HEK293 (cell line): ENCODE measurements around the gene AQR.

Source experiments
- CTCF ChIA-PET: fragments of 350-600 bp; formaldehyde crosslinking; extraction: SDS; loops from one replicate; lab custom pipeline; 2021; ENCODE audit warnings: antibody characterized with exemption; lab: Yijun Ruan, JAX
- POLR2A ChIA-PET: fragments of 300-600 bp; formaldehyde crosslinking; extraction: SDS; loops from one replicate; lab custom pipeline; 2020; ENCODE audit warnings: antibody characterized with exemption, inconsistent platforms; lab: Yijun Ruan, JAX
- H3K27ac ChIP-seq: fragments of 200-500 bp; sonication (Bioruptor generic); 2 replicates; pipeline ENCODE4 v1.5.1; 2014; ENCODE audit warnings: low read depth, low read length, control low read depth, inconsistent platforms; ENCODE audit errors: extremely low read depth
- H3K36me3 ChIP-seq, 2 experiments: fragments of 200-500 bp in 1 of 2; sonication (Bioruptor generic) in 1 of 2; 1 replicate in 1 of 2; 2 replicates in 1 of 2; pipeline ENCODE4 v1.5.1; 2014 to 2017; ENCODE audit warnings: inconsistent platforms in 2 of 2, low read length in 2 of 2; ENCODE audit not compliant: control insufficient read depth in 2 of 2, insufficient read depth in 1 of 2
- H3K4me1 ChIP-seq: fragments of 200-500 bp; sonication (Bioruptor generic); 2 replicates; pipeline ENCODE4 v1.5.1; 2014; ENCODE audit warnings: mild to moderate bottlenecking, low read length, inconsistent platforms; ENCODE audit not compliant: control insufficient read depth, insufficient read depth
- H3K4me3 ChIP-seq: 2 replicates; pipeline ENCODE4 v1.5.1; 2011; ENCODE audit warnings: low read depth, mild to moderate bottlenecking, control low read depth, low read length, moderate library complexity
- H3K9me3 ChIP-seq: fragments of 200-500 bp; sonication (Bioruptor generic); 2 replicates; pipeline ENCODE4 v1.5.1; 2014; ENCODE audit warnings: low read depth, low read length, inconsistent platforms; ENCODE audit not compliant: control insufficient read depth, insufficient read depth
- AEBP2 ChIP-seq: fragments of 450-650 bp; formaldehyde crosslinking; IDR thresholded peaks from 2 replicates; pipeline ENCODE4 v1.5.1; 2016; ENCODE audit warnings: missing biosample characterization, missing genetic modification characterization, borderline replicate concordance
- FEZF1 ChIP-seq: fragments of 450-650 bp; formaldehyde crosslinking; IDR thresholded peaks from 2 replicates; pipeline ENCODE4 v1.5.1; 2016; ENCODE audit warnings: missing biosample characterization, missing genetic modification characterization
- KLF9 ChIP-seq: fragments of 450-650 bp; formaldehyde crosslinking; IDR thresholded peaks from 2 replicates; pipeline ENCODE4 v1.5.1; 2016; ENCODE audit warnings: missing biosample characterization, missing genetic modification characterization, low read depth
- MYNN ChIP-seq: fragments of 450-650 bp; formaldehyde crosslinking; IDR thresholded peaks from 2 replicates; pipeline ENCODE4 v1.5.1; 2016; ENCODE audit warnings: missing biosample characterization, missing genetic modification characterization, borderline replicate concordance
- SP2 ChIP-seq: fragments of 450-650 bp; formaldehyde crosslinking; IDR thresholded peaks from 2 replicates; pipeline ENCODE4 v1.5.1; 2016; ENCODE audit warnings: missing biosample characterization, missing genetic modification characterization
- ZBTB1 ChIP-seq: fragments of 450-650 bp; formaldehyde crosslinking; IDR thresholded peaks from 2 replicates; pipeline ENCODE4 v1.5.1; 2016; ENCODE audit warnings: missing biosample characterization, missing genetic modification characterization
- ZBTB7A ChIP-seq: fragments of 450-650 bp; formaldehyde crosslinking; IDR thresholded peaks from 2 replicates; pipeline ENCODE4 v1.5.1; 2016; ENCODE audit warnings: low read depth, missing biosample characterization, missing genetic modification characterization
- ZEB2 ChIP-seq: fragments of 450-650 bp; formaldehyde crosslinking; IDR thresholded peaks from 2 replicates; pipeline ENCODE4 v1.5.1; 2016; ENCODE audit warnings: missing biosample characterization, missing genetic modification characterization
- ZFP41 ChIP-seq: fragments of 450-650 bp; formaldehyde crosslinking; IDR thresholded peaks from 2 replicates; pipeline ENCODE4 v1.5.1; 2016; ENCODE audit warnings: missing biosample characterization, missing genetic modification characterization, borderline replicate concordance
- ZNF23 ChIP-seq: fragments of 450-650 bp; formaldehyde crosslinking; IDR thresholded peaks from 2 replicates; pipeline ENCODE4 v1.5.1; 2016; ENCODE audit warnings: missing biosample characterization, missing genetic modification characterization, borderline replicate concordance
- ZNF248 ChIP-seq: fragments of 450-650 bp; formaldehyde crosslinking; IDR thresholded peaks from 2 replicates; pipeline ENCODE4 v1.5.1; 2017; ENCODE audit warnings: missing biosample characterization, missing genetic modification characterization
- ZNF350 ChIP-seq: fragments of 450-650 bp; formaldehyde crosslinking; IDR thresholded peaks from 2 replicates; pipeline ENCODE4 v1.5.0; 2017; ENCODE audit warnings: missing biosample characterization, mild to moderate bottlenecking, missing genetic modification characterization
- ZNF398 ChIP-seq: fragments of 450-650 bp; formaldehyde crosslinking; IDR thresholded peaks from 2 replicates; pipeline ENCODE4 v1.5.1; 2017; ENCODE audit warnings: missing biosample characterization, missing genetic modification characterization
- ZNF596 ChIP-seq: fragments of 450-650 bp; IDR thresholded peaks from 2 replicates; pipeline ENCODE4 v1.5.0; 2018; ENCODE audit warnings: missing biosample characterization, mild to moderate bottlenecking, missing genetic modification characterization, moderate library complexity
- ZNF837 ChIP-seq: fragments of 450-650 bp; formaldehyde crosslinking; IDR thresholded peaks from 2 replicates; pipeline ENCODE4 v1.5.1; 2016; ENCODE audit warnings: missing biosample characterization, missing genetic modification characterization
- ZSCAN23 ChIP-seq: fragments of 450-650 bp; formaldehyde crosslinking; IDR thresholded peaks from 2 replicates; pipeline ENCODE4 v1.5.1; 2016; ENCODE audit warnings: missing biosample characterization, missing genetic modification characterization
- ZSCAN4 ChIP-seq: fragments of 450-650 bp; formaldehyde crosslinking; IDR thresholded peaks from 2 replicates; pipeline ENCODE4 v1.5.1; 2017; ENCODE audit warnings: missing biosample characterization, missing genetic modification characterization
- TF ChIP-seq, protein P1 (sequence below): fragments of 450-650 bp; formaldehyde crosslinking; IDR thresholded peaks from 2 replicates; pipeline ENCODE4 v1.5.1; 2016; ENCODE audit warnings: missing biosample characterization, missing genetic modification characterization, low read depth
- TF ChIP-seq, protein P2 (sequence below): fragments of 450-650 bp; formaldehyde crosslinking; IDR thresholded peaks from 2 replicates; pipeline ENCODE4 v1.5.1; 2016; ENCODE audit warnings: missing biosample characterization, missing genetic modification characterization
- TF ChIP-seq, protein P3 (sequence below): fragments of 450-650 bp; formaldehyde crosslinking; IDR thresholded peaks from 2 replicates; pipeline ENCODE4 v1.5.1; 2016; ENCODE audit warnings: missing biosample characterization, missing genetic modification characterization
- TF ChIP-seq, protein P4 (sequence below): fragments of 450-650 bp; formaldehyde crosslinking; IDR thresholded peaks from 2 replicates; pipeline ENCODE4 v1.5.1; 2017; ENCODE audit warnings: missing biosample characterization, mild to moderate bottlenecking, missing genetic modification characterization, moderate library complexity

AQR gene

DNA sequence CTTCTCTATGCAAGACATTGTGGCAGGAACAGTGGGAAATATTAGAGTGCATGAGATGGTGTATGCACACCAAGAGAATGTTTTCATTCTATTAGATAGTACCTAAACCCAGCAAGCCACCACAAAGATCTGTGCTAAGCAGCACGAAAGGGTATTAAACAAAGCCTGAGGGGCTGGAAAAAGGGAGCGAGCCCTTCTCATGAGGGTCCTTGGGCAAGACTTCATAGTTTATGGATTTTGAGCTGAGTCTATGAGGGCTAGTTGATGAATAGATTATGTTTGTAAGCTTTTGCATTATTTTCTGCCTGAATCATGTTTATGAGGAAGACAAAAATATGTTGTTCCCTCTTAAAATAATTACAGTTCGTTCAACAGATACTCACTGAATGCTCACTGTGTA, 164.8 kb downstream of the AQR start (continued):
- TF ChIP-seq ZEB2: no peak
- no peak for TF ChIP-seq ZSCAN23 (tag by site-specific recombination)
- TF ChIP-seq, all 188 proteins: peak for 0

DNA sequence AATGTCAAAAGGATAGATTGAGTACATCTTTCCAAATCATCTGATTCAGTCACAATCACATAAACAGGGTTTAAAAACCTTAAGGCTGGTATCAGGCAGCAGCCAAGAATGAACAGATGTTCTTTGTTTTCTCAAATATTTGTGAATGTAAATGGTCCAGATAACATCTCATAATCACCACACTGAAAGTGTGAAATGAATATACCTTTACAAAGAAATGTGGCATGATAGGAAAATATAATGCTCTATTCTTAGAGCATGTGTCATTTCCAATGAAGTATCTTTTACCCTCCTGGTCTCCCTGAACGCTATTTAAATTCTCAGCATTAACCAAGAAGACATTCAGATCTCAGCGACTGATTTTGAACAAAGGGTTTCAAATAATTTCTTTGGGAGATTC, 165.4 kb downstream of the AQR start:
- H3K9me3 ChIP-seq: no peaks in the 10 kb centered on the region
- TF ChIP-seq, protein P1, sequence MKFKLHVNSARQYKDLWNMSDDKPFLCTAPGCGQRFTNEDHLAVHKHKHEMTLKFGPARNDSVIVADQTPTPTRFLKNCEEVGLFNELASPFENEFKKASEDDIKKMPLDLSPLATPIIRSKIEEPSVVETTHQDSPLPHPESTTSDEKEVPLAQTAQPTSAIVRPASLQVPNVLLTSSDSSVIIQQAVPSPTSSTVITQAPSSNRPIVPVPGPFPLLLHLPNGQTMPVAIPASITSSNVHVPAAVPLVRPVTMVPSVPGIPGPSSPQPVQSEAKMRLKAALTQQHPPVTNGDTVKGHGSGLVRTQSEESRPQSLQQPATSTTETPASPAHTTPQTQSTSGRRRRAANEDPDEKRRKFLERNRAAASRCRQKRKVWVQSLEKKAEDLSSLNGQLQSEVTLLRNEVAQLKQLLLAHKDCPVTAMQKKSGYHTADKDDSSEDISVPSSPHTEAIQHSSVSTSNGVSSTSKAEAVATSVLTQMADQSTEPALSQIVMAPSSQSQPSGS: no peak
- no peak for TF ChIP-seq ZNF596 (tag by site-specific recombination)
- no peak for TF ChIP-seq ZNF248 (tag by site-specific recombination)
- TF ChIP-seq, protein P2, sequence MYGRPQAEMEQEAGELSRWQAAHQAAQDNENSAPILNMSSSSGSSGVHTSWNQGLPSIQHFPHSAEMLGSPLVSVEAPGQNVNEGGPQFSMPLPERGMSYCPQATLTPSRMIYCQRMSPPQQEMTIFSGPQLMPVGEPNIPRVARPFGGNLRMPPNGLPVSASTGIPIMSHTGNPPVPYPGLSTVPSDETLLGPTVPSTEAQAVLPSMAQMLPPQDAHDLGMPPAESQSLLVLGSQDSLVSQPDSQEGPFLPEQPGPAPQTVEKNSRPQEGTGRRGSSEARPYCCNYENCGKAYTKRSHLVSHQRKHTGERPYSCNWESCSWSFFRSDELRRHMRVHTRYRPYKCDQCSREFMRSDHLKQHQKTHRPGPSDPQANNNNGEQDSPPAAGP (tag by site-specific recombination): no peak
- no peak for TF ChIP-seq ZSCAN4 (tag by site-specific recombination)
- no peak for TF ChIP-seq ZNF837 (tag by site-specific recombination)
- no peak for TF ChIP-seq ZNF23 (tag by site-specific recombination)
- no peak for TF ChIP-seq KLF9 (tag by site-specific recombination)
- TF ChIP-seq, protein P3, sequence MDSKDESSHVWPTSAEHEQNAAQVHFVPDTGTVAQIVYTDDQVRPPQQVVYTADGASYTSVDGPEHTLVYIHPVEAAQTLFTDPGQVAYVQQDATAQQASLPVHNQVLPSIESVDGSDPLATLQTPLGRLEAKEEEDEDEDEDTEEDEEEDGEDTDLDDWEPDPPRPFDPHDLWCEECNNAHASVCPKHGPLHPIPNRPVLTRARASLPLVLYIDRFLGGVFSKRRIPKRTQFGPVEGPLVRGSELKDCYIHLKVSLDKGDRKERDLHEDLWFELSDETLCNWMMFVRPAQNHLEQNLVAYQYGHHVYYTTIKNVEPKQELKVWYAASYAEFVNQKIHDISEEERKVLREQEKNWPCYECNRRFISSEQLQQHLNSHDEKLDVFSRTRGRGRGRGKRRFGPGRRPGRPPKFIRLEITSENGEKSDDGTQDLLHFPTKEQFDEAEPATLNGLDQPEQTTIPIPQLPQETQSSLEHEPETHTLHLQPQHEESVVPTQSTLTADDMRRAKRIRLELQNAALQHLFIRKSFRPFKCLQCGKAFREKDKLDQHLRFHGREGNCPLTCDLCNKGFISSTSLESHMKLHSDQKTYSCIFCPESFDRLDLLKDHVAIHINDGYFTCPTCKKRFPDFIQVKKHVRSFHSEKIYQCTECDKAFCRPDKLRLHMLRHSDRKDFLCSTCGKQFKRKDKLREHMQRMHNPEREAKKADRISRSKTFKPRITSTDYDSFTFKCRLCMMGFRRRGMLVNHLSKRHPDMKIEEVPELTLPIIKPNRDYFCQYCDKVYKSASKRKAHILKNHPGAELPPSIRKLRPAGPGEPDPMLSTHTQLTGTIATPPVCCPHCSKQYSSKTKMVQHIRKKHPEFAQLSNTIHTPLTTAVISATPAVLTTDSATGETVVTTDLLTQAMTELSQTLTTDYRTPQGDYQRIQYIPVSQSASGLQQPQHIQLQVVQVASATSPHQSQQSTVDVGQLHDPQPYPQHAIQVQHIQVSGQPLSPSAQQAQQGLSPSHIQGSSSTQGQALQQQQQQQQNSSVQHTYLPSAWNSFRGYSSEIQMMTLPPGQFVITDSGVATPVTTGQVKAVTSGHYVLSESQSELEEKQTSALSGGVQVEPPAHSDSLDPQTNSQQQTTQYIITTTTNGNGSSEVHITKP: no peak
- TF ChIP-seq MYNN (tag by site-specific recombination): no peak
- no peak for TF ChIP-seq FEZF1 (tag by site-specific recombination)
- TF ChIP-seq SP2: no peak
- no peak for TF ChIP-seq ZNF350
- TF ChIP-seq, protein P4, sequence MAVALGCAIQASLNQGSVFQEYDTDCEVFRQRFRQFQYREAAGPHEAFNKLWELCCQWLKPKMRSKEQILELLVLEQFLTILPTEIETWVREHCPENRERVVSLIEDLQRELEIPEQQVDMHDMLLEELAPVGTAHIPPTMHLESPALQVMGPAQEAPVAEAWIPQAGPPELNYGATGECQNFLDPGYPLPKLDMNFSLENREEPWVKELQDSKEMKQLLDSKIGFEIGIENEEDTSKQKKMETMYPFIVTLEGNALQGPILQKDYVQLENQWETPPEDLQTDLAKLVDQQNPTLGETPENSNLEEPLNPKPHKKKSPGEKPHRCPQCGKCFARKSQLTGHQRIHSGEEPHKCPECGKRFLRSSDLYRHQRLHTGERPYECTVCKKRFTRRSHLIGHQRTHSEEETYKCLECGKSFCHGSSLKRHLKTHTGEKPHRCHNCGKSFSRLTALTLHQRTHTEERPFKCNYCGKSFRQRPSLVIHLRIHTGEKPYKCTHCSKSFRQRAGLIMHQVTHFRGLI (tag by site-specific recombination): no peak
- TF ChIP-seq ZNF398 (tag by site-specific recombination): no peak
- TF ChIP-seq AEBP2 (tag by site-specific recombination): no peak
- TF ChIP-seq ZFP41 (tag by site-specific recombination): no peak
- no peak for TF ChIP-seq ZBTB1 (tag by site-specific recombination)
- no peak for TF ChIP-seq ZBTB7A (tag by site-specific recombination)
- CTCF ChIA-PET: no interaction called here
- no peak overlapping the region for H3K4me3 ChIP-seq
- no peak overlapping the region for H3K27ac ChIP-seq
- POLR2A ChIA-PET: no interaction called here
- H3K36me3 ChIP-seq: no peaks in the 10 kb centered on the region
- H3K4me1 ChIP-seq: no peaks in the 10 kb centered on the region
